GM12872 (cell line): ENCODE data around the gene IL1RAPL1.

Source experiments
- CTCF ChIP-seq: IDR thresholded peaks from 3 replicates; pipeline ENCODE4 v1.5.1; 2011; ENCODE audit warnings: low read depth, mild to moderate bottlenecking, low read length, moderate library complexity; ENCODE audit not compliant: insufficient read depth

The IL1RAPL1 gene

DNA sequence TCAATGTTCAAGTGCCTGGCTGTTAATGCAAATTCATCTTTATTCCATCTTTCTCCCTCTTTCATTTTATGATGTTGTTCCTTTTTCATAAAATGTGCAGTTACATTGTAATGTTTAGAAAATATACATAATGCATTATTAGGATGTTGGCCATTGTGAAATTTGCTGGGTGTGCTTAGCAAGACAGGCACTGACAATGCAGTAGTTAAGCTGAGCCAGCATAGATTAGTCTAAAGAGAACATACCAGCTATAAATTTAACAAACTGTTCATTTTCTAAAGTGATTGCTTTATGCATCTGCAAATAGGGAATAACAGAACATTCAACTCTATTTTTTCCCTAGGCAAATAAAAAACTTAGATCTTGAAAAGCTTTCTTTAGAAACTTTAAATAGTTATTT is 436.0 kb downstream of the IL1RAPL1 start:
- TF ChIP-seq CTCF: no peak

DNA sequence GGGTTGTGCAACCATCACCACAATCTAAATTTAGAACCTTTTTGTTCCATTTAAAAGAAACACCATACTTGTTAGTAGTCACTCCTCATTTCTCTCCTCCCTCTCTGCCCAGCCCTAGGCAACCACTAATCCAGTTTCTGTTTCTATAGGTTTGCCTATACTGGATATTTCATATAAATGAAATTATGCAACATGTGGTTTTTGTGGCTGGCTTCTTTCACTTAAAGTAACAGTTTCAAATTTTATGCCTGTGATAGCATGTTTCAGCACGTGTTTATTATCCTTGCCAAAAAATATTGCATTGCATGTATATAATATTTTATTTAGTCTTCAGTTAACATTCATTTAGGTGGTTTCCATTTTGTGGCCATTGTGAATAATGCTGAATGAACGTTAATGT is 437.6 kb downstream of the IL1RAPL1 start:
- TF ChIP-seq CTCF: no peak

DNA sequence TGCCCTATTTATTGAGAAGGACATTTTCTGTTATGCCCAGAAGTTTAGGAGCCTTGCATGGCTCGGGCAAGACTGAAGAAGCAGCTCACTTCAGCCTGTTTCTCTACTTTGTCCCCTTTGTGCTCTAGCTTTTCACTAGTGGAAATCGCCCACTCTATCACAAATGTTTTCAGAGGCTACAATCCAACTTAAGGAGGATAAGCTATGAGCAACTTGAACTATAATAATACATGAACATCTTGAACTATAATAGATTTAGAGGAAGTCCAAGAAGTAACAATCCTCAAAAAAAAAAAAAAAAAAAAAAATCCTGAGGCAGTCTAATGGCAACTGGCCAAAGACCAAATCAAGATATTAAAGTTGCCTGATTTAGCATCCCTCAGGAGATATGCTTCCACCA is 452.3 kb downstream of the IL1RAPL1 start:
- no peak for TF ChIP-seq CTCF

GRCh38 chrX:29040160-29040559 is 452.9 kb downstream of the IL1RAPL1 start:
- TF ChIP-seq CTCF: no peak

- no peak for TF ChIP-seq CTCF
Observed at GRCh38 chrX:29042341-29042740, 455.1 kb downstream of the IL1RAPL1 start.

DNA sequence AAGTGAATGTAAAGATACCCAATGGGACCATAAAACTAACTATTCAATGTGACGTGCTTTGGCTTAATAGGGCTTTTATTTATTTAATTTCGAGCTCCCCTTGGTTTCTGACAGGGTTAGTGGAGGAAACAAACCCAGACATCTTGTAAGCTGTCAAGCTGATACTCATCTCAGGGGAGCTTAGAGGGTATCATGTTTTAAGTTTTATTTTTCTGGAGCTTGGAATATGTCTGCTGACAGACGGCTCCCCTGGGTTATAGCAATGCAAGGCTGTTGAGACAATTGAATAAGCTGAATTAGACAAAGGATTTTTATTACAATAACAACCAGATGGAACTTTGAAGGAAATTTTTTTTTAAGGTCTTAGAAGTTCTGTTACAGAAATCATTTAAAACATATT is 456.5 kb downstream of the IL1RAPL1 start:
- no peak for TF ChIP-seq CTCF

GRCh38 chrX:29044423-29045184 is 457.4 kb downstream of the IL1RAPL1 start:
- no peak for TF ChIP-seq CTCF
